Spleen (tissue), 7 donors: Measurements from ENCODE around the gene FOXL3.

Experiments
- POLR2A ChIP-seq, 3 donors: fragments of 450-650 bp; IDR thresholded peaks; one replicate each; pipeline ENCODE4 v1.5.1; 2017; ENCODE audit warnings: antibody characterized with exemption in 3 of 3, mild to moderate bottlenecking in 1 of 3
- POLR2AphosphoS5 ChIP-seq, 3 donors: sonication (generic); formaldehyde crosslinking; IDR thresholded peaks; one replicate each; pipeline ENCODE4 v1.5.1; 2017; ENCODE audit warnings: antibody characterized with exemption in 3 of 3
- TF ChIP-seq, protein P1 (sequence below), 11 experiments: fragments of 200-600 bp in 7 of 11; fragments of 450-650 bp in 4 of 11; sonication (generic) in 4 of 11; IDR thresholded peaks in 8 of 11; conservative IDR thresholded peaks in 3 of 11; 1 replicate in 7 of 11; 2 replicates in 4 of 11; pipeline versions ENCODE4 v1.4.0 to v1.8.0; 2016 to 2021; ENCODE audit warnings: antibody characterized with exemption in 11 of 11, inconsistent platforms in 4 of 11, mild to moderate bottlenecking in 1 of 11
- donor health status: DM: no; HTN: no; CAD: no; lungs with moderate emphysema.
- donor health status: DM: no; HTN: no; CAD: no.
- donor health status: DM: no; HTN: no; CAD: no.

DNA sequence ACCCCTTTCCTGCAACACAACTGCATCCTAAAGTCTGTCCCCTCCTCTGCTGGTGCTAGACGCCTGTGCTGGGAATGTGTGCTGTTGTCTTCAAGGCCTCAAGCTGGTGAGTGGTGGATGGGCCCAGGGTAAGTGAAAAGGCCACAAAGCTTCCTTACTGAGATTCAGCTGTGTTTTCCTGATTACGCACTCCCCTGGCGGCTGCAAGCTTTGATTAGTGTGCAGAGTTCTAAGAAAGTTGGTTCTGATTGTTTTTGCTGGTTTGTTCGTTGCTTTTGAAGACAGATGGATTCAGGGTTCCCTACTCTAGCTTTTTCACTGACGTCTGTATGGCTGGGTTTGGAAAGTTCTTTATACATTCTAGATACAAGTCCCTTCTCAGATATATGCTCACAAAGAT is 11.9 kb upstream of the FOXL3 start:
- TF ChIP-seq, protein P1, sequence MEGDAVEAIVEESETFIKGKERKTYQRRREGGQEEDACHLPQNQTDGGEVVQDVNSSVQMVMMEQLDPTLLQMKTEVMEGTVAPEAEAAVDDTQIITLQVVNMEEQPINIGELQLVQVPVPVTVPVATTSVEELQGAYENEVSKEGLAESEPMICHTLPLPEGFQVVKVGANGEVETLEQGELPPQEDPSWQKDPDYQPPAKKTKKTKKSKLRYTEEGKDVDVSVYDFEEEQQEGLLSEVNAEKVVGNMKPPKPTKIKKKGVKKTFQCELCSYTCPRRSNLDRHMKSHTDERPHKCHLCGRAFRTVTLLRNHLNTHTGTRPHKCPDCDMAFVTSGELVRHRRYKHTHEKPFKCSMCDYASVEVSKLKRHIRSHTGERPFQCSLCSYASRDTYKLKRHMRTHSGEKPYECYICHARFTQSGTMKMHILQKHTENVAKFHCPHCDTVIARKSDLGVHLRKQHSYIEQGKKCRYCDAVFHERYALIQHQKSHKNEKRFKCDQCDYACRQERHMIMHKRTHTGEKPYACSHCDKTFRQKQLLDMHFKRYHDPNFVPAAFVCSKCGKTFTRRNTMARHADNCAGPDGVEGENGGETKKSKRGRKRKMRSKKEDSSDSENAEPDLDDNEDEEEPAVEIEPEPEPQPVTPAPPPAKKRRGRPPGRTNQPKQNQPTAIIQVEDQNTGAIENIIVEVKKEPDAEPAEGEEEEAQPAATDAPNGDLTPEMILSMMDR (IDR thresholded peaks at IDR 0.05 in 8 of 11, conservative IDR thresholded peaks at IDR 0.05 in 3 of 11) = no peak
- TF ChIP-seq POLR2AphosphoS5 (IDR thresholded peaks at IDR 0.05) (no peak), POLR2A (IDR thresholded peaks at IDR 0.05) (no peak)
